ENCODE measurements around the gene POLA2.

Gene POLA2

DNA sequence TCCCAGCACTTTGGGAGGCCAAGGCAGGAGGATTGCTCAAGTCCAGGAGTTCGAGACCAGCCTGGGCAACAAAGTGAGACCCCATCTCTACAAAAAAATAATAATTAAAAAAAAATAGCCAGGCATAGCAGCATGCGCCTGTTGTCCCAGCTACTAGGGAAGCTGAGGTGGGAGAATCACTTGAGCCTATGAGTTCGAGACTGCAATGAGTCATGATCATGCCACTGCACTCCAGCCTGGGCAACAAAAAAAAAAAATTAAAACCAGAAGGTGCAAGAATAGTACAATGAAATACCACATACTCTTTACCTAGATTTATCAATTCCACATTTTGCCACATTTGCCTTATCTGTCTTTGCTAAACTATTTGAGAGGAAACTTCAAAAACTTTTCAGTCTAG lies 80.1 kb downstream of the POLA2 start:
- no peak for DNase-seq
